Testis (tissue), 2 donors: ENCODE data around the gene PCSK4.

Experiments
- POLR2A ChIP-seq: fragments of 450-650 bp; IDR thresholded peaks from one replicate; pipeline ENCODE4 v1.6.1; 2017; ENCODE audit warnings: antibody characterized with exemption, mild to moderate bottlenecking, moderate library complexity
- TF ChIP-seq, protein P1 (sequence below), 3 experiments: fragments of 450-650 bp in 2 of 3; fragments of 200-600 bp in 1 of 3; sonication (generic) in 1 of 3; IDR thresholded peaks; one replicate each; pipeline ENCODE4 v1.5.1; 2016 to 2019; ENCODE audit warnings: antibody characterized with exemption in 3 of 3, mild to moderate bottlenecking in 2 of 3, moderate library complexity in 1 of 3

DNA sequence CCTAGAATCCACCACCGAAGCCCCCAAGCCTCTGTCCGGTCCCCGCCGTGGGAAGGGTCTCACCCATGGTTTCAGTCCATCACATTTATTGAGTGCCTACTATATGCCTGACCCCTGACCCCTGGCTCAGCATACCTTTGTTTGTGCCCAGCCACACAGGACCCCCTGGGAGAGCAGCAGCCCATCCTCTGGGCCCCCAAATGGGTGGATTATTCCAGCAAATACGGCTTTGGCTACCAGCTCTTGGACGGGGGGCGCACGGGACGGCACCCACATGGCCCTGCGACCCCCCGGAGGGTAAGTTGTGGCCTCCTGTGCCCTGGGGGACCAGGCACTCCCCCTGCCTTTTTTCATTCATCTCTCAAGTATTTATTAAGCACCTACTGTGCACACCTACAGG, 41.4 kb upstream of the PCSK4 start:
- TF ChIP-seq, protein P1, sequence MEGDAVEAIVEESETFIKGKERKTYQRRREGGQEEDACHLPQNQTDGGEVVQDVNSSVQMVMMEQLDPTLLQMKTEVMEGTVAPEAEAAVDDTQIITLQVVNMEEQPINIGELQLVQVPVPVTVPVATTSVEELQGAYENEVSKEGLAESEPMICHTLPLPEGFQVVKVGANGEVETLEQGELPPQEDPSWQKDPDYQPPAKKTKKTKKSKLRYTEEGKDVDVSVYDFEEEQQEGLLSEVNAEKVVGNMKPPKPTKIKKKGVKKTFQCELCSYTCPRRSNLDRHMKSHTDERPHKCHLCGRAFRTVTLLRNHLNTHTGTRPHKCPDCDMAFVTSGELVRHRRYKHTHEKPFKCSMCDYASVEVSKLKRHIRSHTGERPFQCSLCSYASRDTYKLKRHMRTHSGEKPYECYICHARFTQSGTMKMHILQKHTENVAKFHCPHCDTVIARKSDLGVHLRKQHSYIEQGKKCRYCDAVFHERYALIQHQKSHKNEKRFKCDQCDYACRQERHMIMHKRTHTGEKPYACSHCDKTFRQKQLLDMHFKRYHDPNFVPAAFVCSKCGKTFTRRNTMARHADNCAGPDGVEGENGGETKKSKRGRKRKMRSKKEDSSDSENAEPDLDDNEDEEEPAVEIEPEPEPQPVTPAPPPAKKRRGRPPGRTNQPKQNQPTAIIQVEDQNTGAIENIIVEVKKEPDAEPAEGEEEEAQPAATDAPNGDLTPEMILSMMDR (IDR thresholded peaks at IDR 0.05), result no peak
- no peak for TF ChIP-seq POLR2A
